ENCODE measurements around the gene CCDC33.

Gene CCDC33

DNA sequence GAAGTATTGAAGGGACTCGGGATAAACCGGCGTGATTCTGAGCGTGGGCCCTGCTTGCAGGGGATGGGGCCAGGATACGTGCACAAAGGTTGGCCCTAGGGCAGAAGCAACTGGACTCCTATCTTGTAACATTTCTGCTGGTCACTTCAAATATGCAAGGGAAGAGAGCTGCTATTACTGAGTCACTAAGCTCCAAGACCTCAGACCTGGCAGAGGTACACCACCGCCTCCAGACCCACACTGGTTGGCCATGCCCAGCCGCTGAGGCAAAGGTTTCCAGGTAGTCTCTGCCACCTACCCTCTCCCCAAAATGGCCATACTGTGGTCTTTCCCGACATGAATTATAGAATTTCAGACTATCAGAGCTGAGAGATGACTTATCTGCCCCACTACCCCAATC lies 20.2 kb upstream of the CCDC33 start:
- TF ChIP-seq ZNF70 (CRISPR knock-in tag; IDR thresholded peaks at IDR 0.05) (no peak), ZC3H10 (CRISPR knock-in tag; IDR thresholded peaks at IDR 0.05) (no peak), RARB (CRISPR knock-in tag; IDR thresholded peaks at IDR 0.05) (no peak), GLIS3 (CRISPR knock-in tag; IDR thresholded peaks at IDR 0.05) (no peak), ZNF8 (CRISPR knock-in tag; IDR thresholded peaks at IDR 0.05) (no peak), TOX (CRISPR knock-in tag; IDR thresholded peaks at IDR 0.05; ENCODE audit: borderline replicate concordance) (no peak), SNAI2 (CRISPR knock-in tag; IDR thresholded peaks at IDR 0.05) (no peak), ESRRG (CRISPR knock-in tag; IDR thresholded peaks at IDR 0.05) (no peak), CSDC2 (CRISPR knock-in tag; IDR thresholded peaks at IDR 0.05) (no peak), ZNF565 (CRISPR knock-in tag; conservative IDR thresholded peaks at IDR 0.05; ENCODE audit: low read depth) (no peak), ZFP3 (CRISPR knock-in tag; IDR thresholded peaks at IDR 0.05) (no peak)
- TF ChIP-seq, protein P1, sequence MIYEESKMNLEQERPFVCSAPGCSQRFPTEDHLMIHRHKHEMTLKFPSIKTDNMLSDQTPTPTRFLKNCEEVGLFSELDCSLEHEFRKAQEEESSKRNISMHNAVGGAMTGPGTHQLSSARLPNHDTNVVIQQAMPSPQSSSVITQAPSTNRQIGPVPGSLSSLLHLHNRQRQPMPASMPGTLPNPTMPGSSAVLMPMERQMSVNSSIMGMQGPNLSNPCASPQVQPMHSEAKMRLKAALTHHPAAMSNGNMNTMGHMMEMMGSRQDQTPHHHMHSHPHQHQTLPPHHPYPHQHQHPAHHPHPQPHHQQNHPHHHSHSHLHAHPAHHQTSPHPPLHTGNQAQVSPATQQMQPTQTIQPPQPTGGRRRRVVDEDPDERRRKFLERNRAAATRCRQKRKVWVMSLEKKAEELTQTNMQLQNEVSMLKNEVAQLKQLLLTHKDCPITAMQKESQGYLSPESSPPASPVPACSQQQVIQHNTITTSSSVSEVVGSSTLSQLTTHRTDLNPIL (CRISPR knock-in tag; IDR thresholded peaks at IDR 0.05; ENCODE audit: low read depth), result no peak
- peak; percentile 22; the same call in 1 of the 3 replicates for ATAC-seq

DNA sequence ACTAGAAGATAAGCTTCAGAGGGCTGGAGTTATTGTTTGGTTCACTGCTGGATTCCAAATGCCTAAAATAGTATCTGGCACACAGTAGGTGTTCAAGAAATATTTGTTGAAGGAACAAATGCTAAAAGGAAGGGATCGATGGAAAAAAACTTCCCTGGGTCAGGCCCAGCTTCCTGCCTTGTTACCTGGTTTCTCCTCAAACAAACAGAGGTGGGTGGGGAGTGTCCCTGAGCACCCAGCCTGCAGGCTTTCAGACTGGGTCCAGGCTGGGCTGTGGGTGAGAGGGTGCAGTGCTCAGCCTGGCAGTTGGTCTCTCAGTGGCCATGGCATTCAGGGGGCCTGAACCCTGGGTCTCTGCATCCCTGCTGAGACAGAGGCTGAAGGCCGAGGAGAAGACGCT lies 19.2 kb upstream of the CCDC33 start:
- ATAC-seq, result no peak
- TF ChIP-seq ISL1 (CRISPR knock-in tag; IDR thresholded peaks at IDR 0.05), result no peak
- TF ChIP-seq TOX (CRISPR knock-in tag; IDR thresholded peaks at IDR 0.05; ENCODE audit: borderline replicate concordance), result no peak
- TF ChIP-seq ESRRG (CRISPR knock-in tag; IDR thresholded peaks at IDR 0.05), result no peak
- TF ChIP-seq, protein P2, sequence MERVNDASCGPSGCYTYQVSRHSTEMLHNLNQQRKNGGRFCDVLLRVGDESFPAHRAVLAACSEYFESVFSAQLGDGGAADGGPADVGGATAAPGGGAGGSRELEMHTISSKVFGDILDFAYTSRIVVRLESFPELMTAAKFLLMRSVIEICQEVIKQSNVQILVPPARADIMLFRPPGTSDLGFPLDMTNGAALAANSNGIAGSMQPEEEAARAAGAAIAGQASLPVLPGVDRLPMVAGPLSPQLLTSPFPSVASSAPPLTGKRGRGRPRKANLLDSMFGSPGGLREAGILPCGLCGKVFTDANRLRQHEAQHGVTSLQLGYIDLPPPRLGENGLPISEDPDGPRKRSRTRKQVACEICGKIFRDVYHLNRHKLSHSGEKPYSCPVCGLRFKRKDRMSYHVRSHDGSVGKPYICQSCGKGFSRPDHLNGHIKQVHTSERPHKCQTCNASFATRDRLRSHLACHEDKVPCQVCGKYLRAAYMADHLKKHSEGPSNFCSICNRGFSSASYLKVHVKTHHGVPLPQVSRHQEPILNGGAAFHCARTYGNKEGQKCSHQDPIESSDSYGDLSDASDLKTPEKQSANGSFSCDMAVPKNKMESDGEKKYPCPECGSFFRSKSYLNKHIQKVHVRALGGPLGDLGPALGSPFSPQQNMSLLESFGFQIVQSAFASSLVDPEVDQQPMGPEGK (CRISPR knock-in tag; IDR thresholded peaks at IDR 0.05; ENCODE audit: borderline replicate concordance), result no peak
- no peak for TF ChIP-seq TCF4 (CRISPR knock-in tag; IDR thresholded peaks at IDR 0.05; ENCODE audit: borderline replicate concordance)
- TF ChIP-seq BACH2 (CRISPR knock-in tag; IDR thresholded peaks at IDR 0.05; ENCODE audit: borderline replicate concordance), result no peak
- TF ChIP-seq ZFP3 (CRISPR knock-in tag; IDR thresholded peaks at IDR 0.05), result no peak

- ATAC-seq, result no peak
- no peak for TF ChIP-seq CSDC2 (CRISPR knock-in tag; IDR thresholded peaks at IDR 0.05)
- TF ChIP-seq ZFP30 (CRISPR knock-in tag; IDR thresholded peaks at IDR 0.05), result no peak
- TF ChIP-seq OSR1 (CRISPR knock-in tag; IDR thresholded peaks at IDR 0.05), result no peak
- TF ChIP-seq, protein P1 (CRISPR knock-in tag; IDR thresholded peaks at IDR 0.05; ENCODE audit: low read depth), result no peak
- no peak for TF ChIP-seq ARNTL (CRISPR knock-in tag; IDR thresholded peaks at IDR 0.05; ENCODE audit: borderline replicate concordance, low read depth)
- TF ChIP-seq ZFP3 (CRISPR knock-in tag; IDR thresholded peaks at IDR 0.05), result no peak
- TF ChIP-seq BACH2 (CRISPR knock-in tag; IDR thresholded peaks at IDR 0.05; ENCODE audit: borderline replicate concordance), result no peak
- TF ChIP-seq ESRRG (CRISPR knock-in tag; IDR thresholded peaks at IDR 0.05), result no peak
Measured at GRCh38 chr15:74217907-74218885, 17.9 kb upstream of the CCDC33 start.

DNA sequence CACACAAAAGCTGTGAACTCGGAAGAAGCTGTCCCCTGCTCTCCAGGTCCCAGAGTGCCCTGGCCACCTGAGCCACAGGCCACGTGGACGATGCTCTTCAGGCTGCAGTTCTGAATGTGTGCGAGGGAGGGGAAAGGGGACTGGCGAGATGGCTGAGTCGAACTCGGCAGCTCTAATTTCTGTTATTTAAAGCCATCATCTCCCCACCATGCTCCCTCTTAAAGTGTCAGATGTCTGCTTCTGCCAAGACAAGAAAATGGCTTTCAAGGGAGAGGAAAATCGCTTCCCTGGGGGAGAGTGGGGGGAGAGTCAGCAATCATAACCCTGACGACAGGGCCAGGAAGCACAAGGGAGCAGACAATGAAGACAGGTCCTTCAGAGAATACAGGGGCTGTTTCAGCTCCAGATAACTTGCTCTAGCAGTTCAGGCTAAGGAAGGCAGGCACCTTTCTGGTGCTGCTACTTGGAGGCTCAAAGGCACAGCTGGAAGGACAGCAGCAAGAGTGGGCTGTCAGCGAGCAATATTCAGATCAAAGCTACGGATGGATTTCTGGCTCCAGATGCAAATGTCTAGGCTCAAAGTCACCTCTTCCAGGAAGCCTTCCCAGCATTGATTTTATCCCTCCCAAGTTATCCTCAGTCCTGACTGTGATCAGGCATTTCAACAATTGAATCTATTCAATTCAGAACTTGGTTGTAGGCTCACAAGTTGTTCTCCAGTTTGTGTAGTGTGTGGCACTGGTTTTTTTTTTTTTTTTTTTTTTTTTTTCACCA lies 15.5 kb upstream of the CCDC33 start:
- no peak for ATAC-seq
- TF ChIP-seq ISL1 (CRISPR knock-in tag; IDR thresholded peaks at IDR 0.05) (no peak), ZNF8 (CRISPR knock-in tag; IDR thresholded peaks at IDR 0.05) (no peak), ZFP3 (CRISPR knock-in tag; IDR thresholded peaks at IDR 0.05) (no peak), CSDC2 (CRISPR knock-in tag; IDR thresholded peaks at IDR 0.05) (no peak), ZC3H10 (CRISPR knock-in tag; IDR thresholded peaks at IDR 0.05) (no peak), RARB (CRISPR knock-in tag; IDR thresholded peaks at IDR 0.05) (no peak), ZNF565 (CRISPR knock-in tag; conservative IDR thresholded peaks at IDR 0.05; ENCODE audit: low read depth) (no peak), TOX (CRISPR knock-in tag; IDR thresholded peaks at IDR 0.05; ENCODE audit: borderline replicate concordance) (no peak), GLIS3 (CRISPR knock-in tag; IDR thresholded peaks at IDR 0.05) (no peak), TCF4 (CRISPR knock-in tag; IDR thresholded peaks at IDR 0.05; ENCODE audit: borderline replicate concordance) (no peak)
- TF ChIP-seq, protein P2 (CRISPR knock-in tag; IDR thresholded peaks at IDR 0.05; ENCODE audit: borderline replicate concordance), result no peak
- TF ChIP-seq, protein P3, sequence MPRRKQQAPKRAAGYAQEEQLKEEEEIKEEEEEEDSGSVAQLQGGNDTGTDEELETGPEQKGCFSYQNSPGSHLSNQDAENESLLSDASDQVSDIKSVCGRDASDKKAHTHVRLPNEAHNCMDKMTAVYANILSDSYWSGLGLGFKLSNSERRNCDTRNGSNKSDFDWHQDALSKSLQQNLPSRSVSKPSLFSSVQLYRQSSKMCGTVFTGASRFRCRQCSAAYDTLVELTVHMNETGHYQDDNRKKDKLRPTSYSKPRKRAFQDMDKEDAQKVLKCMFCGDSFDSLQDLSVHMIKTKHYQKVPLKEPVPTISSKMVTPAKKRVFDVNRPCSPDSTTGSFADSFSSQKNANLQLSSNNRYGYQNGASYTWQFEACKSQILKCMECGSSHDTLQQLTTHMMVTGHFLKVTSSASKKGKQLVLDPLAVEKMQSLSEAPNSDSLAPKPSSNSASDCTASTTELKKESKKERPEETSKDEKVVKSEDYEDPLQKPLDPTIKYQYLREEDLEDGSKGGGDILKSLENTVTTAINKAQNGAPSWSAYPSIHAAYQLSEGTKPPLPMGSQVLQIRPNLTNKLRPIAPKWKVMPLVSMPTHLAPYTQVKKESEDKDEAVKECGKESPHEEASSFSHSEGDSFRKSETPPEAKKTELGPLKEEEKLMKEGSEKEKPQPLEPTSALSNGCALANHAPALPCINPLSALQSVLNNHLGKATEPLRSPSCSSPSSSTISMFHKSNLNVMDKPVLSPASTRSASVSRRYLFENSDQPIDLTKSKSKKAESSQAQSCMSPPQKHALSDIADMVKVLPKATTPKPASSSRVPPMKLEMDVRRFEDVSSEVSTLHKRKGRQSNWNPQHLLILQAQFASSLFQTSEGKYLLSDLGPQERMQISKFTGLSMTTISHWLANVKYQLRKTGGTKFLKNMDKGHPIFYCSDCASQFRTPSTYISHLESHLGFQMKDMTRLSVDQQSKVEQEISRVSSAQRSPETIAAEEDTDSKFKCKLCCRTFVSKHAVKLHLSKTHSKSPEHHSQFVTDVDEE (CRISPR knock-in tag; IDR thresholded peaks at IDR 0.05), result no peak
- TF ChIP-seq, protein P4, sequence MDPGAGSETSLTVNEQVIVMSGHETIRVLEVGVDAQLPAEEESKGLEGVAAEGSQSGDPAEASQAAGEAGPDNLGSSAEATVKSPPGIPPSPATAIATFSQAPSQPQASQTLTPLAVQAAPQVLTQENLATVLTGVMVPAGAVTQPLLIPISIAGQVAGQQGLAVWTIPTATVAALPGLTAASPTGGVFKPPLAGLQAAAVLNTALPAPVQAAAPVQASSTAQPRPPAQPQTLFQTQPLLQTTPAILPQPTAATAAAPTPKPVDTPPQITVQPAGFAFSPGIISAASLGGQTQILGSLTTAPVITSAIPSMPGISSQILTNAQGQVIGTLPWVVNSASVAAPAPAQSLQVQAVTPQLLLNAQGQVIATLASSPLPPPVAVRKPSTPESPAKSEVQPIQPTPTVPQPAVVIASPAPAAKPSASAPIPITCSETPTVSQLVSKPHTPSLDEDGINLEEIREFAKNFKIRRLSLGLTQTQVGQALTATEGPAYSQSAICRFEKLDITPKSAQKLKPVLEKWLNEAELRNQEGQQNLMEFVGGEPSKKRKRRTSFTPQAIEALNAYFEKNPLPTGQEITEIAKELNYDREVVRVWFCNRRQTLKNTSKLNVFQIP (CRISPR knock-in tag; IDR thresholded peaks at IDR 0.05; ENCODE audit: borderline replicate concordance, low read depth), result no peak

Measured in SK-N-SH treated with all-trans-retinoic acid at 6 μM for 48 hours (cell line).